ENCODE measurements around the gene CEP104. TPM values are rescaled to one million over a fixed set of nuclear protein-coding genes. Genes with fewer than 3 reads are reported as not detected.

CEP104 gene
- total and polyA plus RNA-seq, 9 of the 15 experiments (the other 6 are each of a cell fraction or from before 2014, with no cell fraction given), result 11.2 to 63.4 (median 42.6) TPM

DNA sequence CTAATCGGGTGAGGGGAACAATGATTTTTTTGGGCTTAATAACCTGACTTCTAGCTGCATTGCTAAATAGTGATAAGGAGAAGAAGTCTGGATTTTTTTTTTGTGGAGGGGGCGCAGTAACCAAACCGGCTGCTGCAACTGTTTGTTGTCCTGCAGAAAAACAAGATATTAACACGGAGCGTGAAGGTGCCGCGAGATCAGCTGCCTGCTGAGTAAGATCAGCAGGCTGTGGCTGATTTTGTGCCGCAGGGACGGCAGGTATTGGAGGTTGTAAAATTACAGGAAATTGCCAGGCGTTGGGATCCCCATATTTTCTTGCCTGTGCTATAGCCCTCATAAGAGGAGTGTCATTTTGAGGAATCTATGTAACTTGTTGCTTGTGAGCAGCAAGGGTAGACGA, 52.0 kb downstream of the CEP104 start (continued):
- TF ChIP-seq SRSF3 (IDR thresholded peaks at IDR 0.05; ENCODE audit: insufficient read depth, low read length) (no peak), E2F3 (CRISPR knock-in tag; IDR thresholded peaks at IDR 0.05) (no peak), POU5F1 (IDR thresholded peaks at IDR 0.05; ENCODE audit: borderline replicate concordance, low read depth, low read length, partially characterized antibody) (no peak), CTBP1 (IDR thresholded peaks at IDR 0.05; ENCODE audit: borderline replicate concordance) (no peak), POLR2A (conservative IDR thresholded peaks at IDR 0.05) (no peak), BHLHE40 (IDR thresholded peaks at IDR 0.05; ENCODE audit: low read length) (peak; percentile 25; the same call in 1 of the 2 replicates), ZNF583 (CRISPR knock-in tag; IDR thresholded peaks at IDR 0.05) (no peak), JUND (IDR thresholded peaks at IDR 0.05; ENCODE audit: borderline replicate concordance, low read depth, low read length) (no peak), JUND (tag; IDR thresholded peaks at IDR 0.05; ENCODE audit: borderline replicate concordance, low read depth, low read length) (peak; percentile 33; the same call in 1 of the 3 replicates), GTF2E2 (tag; IDR thresholded peaks at IDR 0.05) (no peak)
- TF ChIP-seq, protein P1, sequence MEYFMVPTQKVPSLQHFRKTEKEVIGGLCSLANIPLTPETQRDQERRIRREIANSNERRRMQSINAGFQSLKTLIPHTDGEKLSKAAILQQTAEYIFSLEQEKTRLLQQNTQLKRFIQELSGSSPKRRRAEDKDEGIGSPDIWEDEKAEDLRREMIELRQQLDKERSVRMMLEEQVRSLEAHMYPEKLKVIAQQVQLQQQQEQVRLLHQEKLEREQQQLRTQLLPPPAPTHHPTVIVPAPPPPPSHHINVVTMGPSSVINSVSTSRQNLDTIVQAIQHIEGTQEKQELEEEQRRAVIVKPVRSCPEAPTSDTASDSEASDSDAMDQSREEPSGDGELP (CRISPR knock-in tag; IDR thresholded peaks at IDR 0.05; ENCODE audit: borderline replicate concordance), result peak; percentile 71
- TF ChIP-seq, protein P2, sequence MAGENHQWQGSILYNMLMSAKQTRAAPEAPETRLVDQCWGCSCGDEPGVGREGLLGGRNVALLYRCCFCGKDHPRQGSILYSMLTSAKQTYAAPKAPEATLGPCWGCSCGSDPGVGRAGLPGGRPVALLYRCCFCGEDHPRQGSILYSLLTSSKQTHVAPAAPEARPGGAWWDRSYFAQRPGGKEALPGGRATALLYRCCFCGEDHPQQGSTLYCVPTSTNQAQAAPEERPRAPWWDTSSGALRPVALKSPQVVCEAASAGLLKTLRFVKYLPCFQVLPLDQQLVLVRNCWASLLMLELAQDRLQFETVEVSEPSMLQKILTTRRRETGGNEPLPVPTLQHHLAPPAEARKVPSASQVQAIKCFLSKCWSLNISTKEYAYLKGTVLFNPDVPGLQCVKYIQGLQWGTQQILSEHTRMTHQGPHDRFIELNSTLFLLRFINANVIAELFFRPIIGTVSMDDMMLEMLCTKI (IDR thresholded peaks at IDR 0.05; ENCODE audit: partially characterized antibody), result no peak
- TF ChIP-seq, protein P3, sequence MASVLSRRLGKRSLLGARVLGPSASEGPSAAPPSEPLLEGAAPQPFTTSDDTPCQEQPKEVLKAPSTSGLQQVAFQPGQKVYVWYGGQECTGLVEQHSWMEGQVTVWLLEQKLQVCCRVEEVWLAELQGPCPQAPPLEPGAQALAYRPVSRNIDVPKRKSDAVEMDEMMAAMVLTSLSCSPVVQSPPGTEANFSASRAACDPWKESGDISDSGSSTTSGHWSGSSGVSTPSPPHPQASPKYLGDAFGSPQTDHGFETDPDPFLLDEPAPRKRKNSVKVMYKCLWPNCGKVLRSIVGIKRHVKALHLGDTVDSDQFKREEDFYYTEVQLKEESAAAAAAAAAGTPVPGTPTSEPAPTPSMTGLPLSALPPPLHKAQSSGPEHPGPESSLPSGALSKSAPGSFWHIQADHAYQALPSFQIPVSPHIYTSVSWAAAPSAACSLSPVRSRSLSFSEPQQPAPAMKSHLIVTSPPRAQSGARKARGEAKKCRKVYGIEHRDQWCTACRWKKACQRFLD (CRISPR knock-in tag; IDR thresholded peaks at IDR 0.05), result no peak
- TF ChIP-seq, protein P4, sequence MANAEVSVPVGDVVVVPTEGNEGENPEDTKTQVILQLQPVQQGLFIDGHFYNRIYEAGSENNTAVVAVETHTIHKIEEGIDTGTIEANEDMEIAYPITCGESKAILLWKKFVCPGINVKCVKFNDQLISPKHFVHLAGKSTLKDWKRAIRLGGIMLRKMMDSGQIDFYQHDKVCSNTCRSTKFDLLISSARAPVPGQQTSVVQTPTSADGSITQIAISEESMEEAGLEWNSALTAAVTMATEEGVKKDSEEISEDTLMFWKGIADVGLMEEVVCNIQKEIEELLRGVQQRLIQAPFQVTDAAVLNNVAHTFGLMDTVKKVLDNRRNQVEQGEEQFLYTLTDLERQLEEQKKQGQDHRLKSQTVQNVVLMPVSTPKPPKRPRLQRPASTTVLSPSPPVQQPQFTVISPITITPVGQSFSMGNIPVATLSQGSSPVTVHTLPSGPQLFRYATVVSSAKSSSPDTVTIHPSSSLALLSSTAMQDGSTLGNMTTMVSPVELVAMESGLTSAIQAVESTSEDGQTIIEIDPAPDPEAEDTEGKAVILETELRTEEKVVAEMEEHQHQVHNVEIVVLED (CRISPR knock-in tag; IDR thresholded peaks at IDR 0.05), result peak; percentile 4; the same call in 1 of the 2 replicates
- TF ChIP-seq, protein P5, sequence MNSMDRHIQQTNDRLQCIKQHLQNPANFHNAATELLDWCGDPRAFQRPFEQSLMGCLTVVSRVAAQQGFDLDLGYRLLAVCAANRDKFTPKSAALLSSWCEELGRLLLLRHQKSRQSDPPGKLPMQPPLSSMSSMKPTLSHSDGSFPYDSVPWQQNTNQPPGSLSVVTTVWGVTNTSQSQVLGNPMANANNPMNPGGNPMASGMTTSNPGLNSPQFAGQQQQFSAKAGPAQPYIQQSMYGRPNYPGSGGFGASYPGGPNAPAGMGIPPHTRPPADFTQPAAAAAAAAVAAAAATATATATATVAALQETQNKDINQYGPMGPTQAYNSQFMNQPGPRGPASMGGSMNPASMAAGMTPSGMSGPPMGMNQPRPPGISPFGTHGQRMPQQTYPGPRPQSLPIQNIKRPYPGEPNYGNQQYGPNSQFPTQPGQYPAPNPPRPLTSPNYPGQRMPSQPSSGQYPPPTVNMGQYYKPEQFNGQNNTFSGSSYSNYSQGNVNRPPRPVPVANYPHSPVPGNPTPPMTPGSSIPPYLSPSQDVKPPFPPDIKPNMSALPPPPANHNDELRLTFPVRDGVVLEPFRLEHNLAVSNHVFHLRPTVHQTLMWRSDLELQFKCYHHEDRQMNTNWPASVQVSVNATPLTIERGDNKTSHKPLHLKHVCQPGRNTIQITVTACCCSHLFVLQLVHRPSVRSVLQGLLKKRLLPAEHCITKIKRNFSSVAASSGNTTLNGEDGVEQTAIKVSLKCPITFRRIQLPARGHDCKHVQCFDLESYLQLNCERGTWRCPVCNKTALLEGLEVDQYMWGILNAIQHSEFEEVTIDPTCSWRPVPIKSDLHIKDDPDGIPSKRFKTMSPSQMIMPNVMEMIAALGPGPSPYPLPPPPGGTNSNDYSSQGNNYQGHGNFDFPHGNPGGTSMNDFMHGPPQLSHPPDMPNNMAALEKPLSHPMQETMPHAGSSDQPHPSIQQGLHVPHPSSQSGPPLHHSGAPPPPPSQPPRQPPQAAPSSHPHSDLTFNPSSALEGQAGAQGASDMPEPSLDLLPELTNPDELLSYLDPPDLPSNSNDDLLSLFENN (IDR thresholded peaks at IDR 0.05; ENCODE audit: low read depth in 2 of 2, low read length in 2 of 2), result peak in 1 of 2 experiments; percentile 38; a peak in 1 of 4 replicates
- TF ChIP-seq, protein P6, sequence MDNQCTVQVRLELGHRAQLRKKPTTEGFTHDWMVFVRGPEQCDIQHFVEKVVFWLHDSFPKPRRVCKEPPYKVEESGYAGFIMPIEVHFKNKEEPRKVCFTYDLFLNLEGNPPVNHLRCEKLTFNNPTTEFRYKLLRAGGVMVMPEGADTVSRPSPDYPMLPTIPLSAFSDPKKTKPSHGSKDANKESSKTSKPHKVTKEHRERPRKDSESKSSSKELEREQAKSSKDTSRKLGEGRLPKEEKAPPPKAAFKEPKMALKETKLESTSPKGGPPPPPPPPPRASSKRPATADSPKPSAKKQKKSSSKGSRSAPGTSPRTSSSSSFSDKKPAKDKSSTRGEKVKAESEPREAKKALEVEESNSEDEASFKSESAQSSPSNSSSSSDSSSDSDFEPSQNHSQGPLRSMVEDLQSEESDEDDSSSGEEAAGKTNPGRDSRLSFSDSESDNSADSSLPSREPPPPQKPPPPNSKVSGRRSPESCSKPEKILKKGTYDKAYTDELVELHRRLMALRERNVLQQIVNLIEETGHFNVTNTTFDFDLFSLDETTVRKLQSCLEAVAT (IDR thresholded peaks at IDR 0.05), result no peak
